ENCODE data around the gene UBALD1.

UBALD1 gene

DNA sequence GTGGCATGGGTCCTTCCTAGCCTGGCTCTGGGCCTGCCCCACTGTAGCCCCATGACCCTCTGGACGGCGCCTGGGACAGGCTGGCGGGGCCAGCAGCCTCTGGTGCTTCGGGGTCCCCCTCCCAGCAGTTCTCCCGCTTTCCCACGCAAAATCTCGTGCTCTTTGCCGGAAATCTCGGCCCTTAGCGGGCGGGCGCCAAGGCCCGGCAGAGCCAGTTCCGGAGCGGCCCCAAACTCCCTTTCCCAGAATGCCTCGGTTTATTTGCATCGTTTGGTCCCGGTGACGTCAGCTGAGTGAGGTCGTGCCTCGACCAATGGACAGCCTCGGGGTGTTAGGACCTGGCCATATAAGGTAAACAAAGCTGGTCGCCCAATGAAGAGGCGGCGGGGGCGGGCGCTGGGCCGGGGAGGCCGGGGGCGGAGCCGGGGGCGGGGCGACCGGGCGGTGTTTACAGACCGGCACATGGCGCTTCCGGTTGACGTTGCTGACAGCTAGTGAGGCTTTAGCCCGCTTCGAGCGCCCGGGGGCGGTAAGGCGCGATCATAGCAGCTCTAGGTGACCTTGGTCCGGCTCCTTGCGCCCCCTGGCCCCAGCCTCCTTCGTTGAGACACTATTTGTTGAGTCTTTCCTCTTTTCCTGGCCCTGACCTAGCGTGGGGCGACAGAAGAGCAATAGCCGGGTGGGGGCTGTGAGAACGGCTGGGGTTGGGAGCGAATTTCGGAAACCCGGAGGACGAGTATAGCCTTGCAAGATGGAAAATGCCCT is 1.5 kb upstream of the UBALD1 start:
- peak; percentile 97 for DNase-seq (ENCODE audit: low read depth)

GRCh38 chr16:4615384-4616046 is 827 bp upstream of the UBALD1 start:
- no peak for DNase-seq (ENCODE audit: low read depth)

GRCh38 chr16:4613636-4614570 is 785 bp downstream of the UBALD1 start:
- no peak for DNase-seq (ENCODE audit: low read depth)

DNA sequence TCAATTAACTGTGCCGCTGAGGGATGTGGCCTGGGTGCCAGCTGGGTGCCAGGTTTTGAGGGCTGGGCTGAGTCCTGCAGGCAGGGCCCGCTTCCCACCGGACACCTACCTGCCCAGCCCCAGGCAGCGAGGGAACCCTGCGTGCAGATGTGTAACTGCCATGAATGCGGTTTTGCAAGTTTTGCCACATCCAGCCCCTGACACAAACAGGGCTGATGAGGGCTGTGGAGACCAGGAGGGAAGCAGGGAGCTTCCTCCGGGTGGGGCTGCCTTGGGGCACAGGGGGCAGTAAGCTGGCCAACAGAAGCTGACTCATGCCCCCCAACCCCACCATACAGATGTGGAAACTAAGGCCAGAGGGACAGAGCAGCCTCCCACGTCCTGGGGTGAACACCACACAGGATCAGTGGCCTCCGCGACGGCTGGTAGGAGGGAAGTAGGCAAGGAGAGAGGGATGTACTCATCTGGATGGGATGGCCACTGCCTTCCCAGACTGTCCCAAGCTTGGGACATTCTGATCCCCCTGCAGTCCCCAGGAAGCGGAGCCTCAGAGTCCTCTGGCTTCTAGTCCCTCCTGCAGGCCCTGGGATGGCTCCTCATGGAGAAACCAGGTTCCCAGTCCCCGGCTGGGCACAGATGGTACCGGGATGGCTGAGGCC is 1.6 kb downstream of the UBALD1 start:
- no peak for DNase-seq (ENCODE audit: low read depth)

- DNase-seq (ENCODE audit: low read depth): no peak
Observed at GRCh38 chr16:4612474-4612931, 2.2 kb downstream of the UBALD1 start.

DNA sequence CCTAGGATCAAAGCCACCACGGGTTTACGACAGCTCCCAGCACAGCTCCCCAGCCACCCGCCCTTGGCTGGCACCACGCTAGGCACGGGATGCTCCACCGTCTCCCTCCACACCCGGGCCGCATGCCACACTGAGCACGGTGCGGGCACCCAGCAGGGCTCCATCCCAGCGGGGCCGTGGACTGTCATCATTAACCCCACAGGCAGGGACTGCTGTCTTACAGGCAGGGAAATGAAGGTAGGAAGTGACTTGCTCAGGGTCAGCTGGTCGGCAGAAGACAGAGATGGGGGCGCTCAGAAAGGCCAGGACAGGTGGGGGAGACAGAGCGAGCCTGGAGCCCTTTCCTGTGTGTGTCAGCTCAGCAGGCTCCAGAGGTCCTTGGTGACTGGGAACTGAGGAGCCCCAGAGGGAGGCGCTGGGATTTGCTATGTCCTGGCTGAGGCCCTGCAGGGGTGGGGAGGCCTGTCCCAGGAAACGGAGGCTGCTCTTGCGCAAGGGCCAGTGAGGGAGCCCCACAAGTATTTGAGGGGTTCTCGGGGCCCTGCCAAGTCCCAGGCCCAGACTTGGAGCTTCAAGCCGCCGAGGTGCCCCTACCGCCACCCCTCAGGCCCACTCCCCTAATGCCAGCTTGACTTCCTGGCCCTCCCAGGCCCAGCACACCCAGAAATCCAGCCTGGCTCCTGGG is 3.2 kb downstream of the UBALD1 start:
- DNase-seq (ENCODE audit: low read depth): no peak

- no peak for DNase-seq (ENCODE audit: low read depth)
Observed at GRCh38 chr16:4610011-4611005, 4.4 kb downstream of the UBALD1 start.

- no peak for DNase-seq (ENCODE audit: low read depth)
Observed at GRCh38 chr16:4609200-4610010, 5.3 kb downstream of the UBALD1 start.

GRCh38 chr16:4608704-4608980 is 6.0 kb downstream of the UBALD1 start:
- no peak for DNase-seq (ENCODE audit: low read depth)

DNA sequence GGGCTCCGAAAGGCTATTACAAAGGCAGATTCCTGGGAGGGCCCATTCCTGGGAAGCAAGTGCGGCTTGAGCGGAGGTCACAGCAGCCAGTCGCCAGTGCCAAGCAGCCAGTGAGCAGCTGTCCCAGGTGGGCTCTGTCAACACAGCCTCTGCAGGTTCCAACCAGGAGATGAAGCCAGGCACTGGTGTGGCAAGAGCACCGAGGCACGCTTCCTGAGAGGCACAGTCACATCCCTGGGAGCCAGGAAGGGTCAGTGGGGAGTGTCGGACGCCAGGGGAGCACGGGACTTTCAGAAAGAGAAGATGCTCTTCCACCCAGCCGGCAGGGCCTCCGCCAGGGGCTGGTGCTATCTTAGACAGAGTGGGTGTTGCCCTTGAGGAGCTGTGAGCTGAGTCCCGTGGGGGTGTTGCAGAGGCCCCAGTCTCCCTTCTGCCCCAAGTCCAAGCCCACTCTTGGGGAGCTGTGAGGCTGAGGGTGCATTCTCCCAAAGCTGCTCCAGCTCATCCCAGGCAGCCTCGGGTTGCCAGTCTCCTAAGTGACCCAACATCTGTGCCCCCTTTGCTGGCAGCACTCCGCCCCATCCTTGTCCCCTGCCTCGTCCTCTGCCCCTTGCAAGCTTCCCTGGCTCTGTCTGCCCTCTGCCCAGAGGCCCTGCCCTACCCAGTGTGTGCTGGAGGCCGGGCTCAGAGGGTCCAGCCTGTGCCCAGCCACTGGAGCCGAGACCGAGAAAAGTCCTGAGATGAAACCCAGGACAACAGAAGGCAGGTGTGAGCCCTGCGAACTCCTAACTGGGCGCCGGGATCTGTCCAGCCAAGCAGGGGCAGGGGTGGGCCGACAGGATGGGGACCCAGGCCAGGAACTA is 6.6 kb downstream of the UBALD1 start:
- no peak for DNase-seq (ENCODE audit: low read depth)

- no peak for DNase-seq (ENCODE audit: low read depth)
Observed at GRCh38 chr16:4606354-4606753, 8.3 kb downstream of the UBALD1 start.

- no peak for DNase-seq (ENCODE audit: low read depth)
Observed at GRCh38 chr16:4604401-4604800, 10.3 kb downstream of the UBALD1 start.

DNA sequence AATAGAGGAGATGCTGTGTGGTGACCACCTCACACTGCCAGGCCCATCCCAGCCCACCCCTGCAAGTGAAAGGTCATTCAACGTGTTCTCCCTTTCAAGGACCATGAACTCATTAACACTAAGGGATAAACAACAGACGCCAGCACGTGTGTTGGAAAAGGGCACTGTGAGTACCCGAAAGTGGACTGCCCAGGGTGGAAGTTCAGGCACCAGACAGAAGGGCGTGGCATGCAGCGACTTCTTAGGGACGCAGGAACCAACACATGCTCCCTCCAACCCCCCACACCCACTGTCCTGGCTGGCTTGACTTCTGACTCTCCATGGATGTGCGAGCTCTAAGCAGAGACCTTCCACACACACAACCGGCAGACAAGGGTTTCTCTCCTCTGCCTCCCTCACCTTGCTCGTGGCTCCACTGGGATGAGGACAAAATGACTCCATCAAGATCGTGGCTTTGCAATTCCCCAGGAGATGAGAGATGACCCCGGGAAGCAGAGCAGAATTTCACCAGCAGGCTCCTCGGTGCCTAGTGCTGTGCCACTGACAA is 11.0 kb downstream of the UBALD1 start:
- DNase-seq (ENCODE audit: low read depth): no peak

DNA sequence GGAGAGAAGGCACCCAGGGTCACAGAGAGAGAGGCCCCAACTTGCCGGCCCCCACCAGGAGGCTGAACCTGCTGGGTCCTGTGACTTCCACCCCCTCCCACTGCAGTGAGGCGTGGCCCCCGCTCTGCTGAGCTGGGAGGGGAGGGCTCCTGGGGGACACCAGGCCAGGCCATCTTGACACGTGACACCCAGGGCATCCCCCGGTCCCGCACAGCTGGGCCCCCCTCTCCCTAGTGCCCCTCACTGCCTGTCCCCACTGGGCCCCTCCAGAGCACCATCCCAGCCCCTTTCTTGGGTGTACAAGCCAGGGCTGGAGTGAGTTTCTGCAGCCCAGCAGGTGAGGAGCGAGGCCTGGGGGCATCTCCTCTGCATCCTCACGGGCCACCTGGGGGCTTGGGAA is 12.4 kb downstream of the UBALD1 start:
- no peak for DNase-seq (ENCODE audit: low read depth)

- DNase-seq (ENCODE audit: low read depth): no peak
Observed at GRCh38 chr16:4601864-4602186, 12.9 kb downstream of the UBALD1 start.

DNA sequence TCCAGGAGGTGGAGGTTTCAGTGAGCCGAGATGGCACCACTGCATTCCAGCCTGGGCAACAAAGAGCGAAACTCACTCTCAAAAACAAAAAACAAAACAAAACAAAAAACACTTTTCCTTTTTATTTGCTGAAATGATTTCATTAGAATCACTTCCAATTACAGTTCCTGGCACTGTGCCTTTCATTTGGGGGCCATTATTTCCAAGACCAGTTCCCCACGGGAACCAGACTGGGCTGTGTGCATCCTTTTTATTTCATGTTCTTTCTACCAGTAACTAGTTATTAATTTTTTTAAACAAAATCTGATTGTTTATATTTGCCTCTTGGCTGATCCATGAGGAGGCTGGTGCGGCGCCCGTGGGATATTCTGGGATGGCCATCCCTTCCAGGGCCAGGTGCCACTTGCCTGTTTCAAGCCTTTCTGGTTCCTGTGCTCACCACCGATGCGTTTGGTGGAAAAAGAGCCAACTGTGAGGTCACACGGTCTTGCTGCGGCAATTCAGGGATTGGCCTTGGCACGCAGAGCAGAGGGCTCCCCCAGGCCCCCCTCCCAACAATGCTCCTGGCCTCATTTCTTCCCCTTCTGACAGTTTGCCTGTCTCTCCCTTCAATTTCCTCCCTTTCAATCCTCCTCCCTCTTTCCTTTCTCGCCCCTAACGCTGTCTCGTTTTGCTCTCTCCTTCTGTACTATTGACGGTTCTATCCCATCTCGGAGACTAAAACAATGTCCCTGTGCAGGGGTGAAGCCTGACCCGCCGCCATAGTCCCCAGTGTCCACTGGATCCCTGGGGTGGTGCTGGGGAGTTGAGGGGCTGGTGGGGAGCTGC is 13.4 kb downstream of the UBALD1 start:
- DNase-seq (ENCODE audit: low read depth): no peak

GRCh38 chr16:4599545-4599944 is 15.1 kb downstream of the UBALD1 start:
- no peak for DNase-seq (ENCODE audit: low read depth)

GRCh38 chr16:4599037-4599436 is 15.7 kb downstream of the UBALD1 start:
- DNase-seq (ENCODE audit: low read depth): no peak

All from stimulated activated CD8-positive, alpha-beta memory T cell treated with anti-CD3 and anti-CD28 coated beads, Interleukin-15, amount 100 ng/mL, for 1 hour (primary cell).